ENCODE measurements around the gene KRTAP9-7. TPM values are rescaled to one million over a fixed set of nuclear protein-coding genes. Genes with fewer than 3 reads are reported as not detected.

Gene KRTAP9-7
- total and polyA plus RNA-seq, 2 donors, result not detected

DNA sequence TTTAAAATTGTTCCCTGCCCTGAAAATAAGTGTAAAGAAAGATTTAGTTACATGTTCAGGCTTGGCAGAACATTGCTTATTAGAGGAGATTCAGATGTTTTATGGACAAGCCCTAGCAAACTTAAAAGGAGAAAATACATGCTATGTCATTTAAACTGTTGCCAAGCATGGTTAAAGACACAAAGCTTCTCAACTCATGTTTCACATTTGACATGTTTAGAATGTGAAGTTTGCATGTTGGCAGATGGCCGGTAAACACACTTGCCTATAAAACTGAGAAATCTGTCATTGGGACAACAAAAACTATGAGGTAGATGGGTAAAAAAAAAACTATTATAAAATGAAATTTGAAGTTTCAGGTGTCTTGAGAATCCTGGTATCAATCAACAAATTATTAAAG, 21.3 kb downstream of the KRTAP9-7 start:
- Histone ChIP-seq H3K27ac (ENCODE audit: low read depth in 1 of 2, low read length in 1 of 2) (peak overlapping the region in 1 of 2 donors; percentile 47), H3K4me3 (ENCODE audit: low read length in 2 of 2) (no peak overlapping the region), H3K9me3 (ENCODE audit: control insufficient read depth in 2 of 2, insufficient read depth in 1 of 2, low read length in 1 of 2) (no peaks in the 10 kb centered on the region), H3K36me3 (ENCODE audit: control insufficient read depth in 2 of 2, insufficient read depth in 2 of 2, low read length in 1 of 2) (no peaks in the 10 kb centered on the region), H3K4me1 (ENCODE audit: control insufficient read depth in 2 of 2, insufficient read depth in 2 of 2, low read length in 2 of 2) (peaks cover 0 to 6% of the 10 kb centered on the region in 2 donors), H3K27me3 (ENCODE audit: control insufficient read depth in 2 of 2, insufficient read depth in 1 of 2, low read length in 1 of 2) (no peaks in the 10 kb centered on the region)
- peak in 1 of 9 donors; percentile 13 for DNase-seq (ENCODE audit: low read depth in 6 of 9, low spot score in 9 of 9)
- WGBS, result 94% methylated on average over 1 of the region's 1 CpG

DNA sequence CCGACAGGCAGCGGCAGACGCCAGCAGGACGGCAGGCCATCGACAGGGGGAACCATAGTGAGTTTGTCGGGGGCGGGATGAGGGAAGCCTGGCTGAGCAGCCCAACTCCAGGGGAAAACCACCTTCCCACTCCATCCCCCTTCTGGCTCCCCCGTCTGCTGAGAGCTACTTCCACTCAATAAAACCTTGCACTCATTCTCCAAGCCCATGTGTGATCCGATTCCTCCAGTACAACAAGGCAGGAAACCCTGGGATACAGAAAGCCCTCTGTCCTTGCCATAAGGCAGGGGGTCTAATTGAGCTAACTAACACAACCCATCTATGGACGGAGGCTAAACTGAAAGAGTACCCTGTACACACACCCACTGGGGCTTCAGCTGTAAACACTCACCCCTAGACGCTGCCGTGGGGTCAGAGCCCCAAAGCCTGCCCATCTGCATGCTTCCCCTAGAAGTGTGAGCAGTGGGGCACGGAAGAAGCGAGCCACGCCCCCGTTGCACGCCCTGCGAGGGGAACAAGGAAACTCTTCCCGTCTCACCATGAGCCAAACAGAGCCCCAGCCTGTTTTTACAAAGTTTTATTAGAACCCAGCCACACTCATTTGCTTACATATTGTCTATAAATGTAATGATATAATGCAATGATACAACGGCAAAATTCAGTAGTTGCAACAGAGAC, 23.1 kb downstream of the KRTAP9-7 start:
- Histone ChIP-seq H3K36me3 (ENCODE audit: control insufficient read depth in 2 of 2, insufficient read depth in 2 of 2, low read length in 1 of 2) (no peaks in the 10 kb centered on the region), H3K4me3 (ENCODE audit: low read length in 2 of 2) (no peak overlapping the region), H3K27ac (ENCODE audit: low read depth in 1 of 2, low read length in 1 of 2) (no peak overlapping the region), H3K9me3 (ENCODE audit: control insufficient read depth in 2 of 2, insufficient read depth in 1 of 2, low read length in 1 of 2) (no peaks in the 10 kb centered on the region), H3K27me3 (ENCODE audit: control insufficient read depth in 2 of 2, insufficient read depth in 1 of 2, low read length in 1 of 2) (no peaks in the 10 kb centered on the region), H3K4me1 (ENCODE audit: control insufficient read depth in 2 of 2, insufficient read depth in 2 of 2, low read length in 2 of 2) (peaks cover 0 to 10% of the 10 kb centered on the region in 2 donors)
- WGBS, result 92% methylated on average over 20 of the region's 20 CpGs
- DNase-seq (ENCODE audit: low read depth in 6 of 9, low spot score in 9 of 9), result no peak

DNA sequence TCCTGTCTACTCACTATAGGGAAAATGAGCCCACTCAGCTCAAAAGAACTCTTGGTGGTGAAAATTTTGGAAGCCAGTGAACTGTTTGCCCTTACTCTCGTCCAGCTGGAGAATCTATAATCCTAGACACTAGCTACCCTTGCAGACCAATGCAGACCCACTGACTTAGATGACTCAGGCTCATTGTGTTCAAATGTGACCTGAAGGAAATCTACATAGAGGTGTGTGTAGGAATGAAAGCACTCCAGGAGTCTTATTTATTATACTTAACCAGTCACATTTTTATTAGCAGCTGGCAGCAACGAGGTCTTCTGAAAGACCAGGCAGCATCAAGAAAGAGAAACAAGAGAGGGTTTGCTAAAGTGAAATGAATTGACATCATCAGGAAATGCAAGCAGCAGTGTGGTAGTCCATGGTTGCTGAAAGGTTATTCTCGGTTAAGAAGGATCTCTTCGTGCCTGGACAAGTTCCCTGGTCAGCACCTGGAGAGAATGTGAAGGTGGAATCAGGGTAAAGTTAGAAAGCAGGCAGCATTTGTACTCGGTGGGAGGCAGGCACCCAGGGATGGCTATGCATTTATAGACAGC, 25.8 kb downstream of the KRTAP9-7 start:
- Histone ChIP-seq H3K27ac (ENCODE audit: low read depth in 1 of 2, low read length in 1 of 2) (peak overlapping the region; percentile 0 to 62), H3K4me3 (ENCODE audit: low read length in 2 of 2) (no peak overlapping the region), H3K36me3 (ENCODE audit: control insufficient read depth in 2 of 2, insufficient read depth in 2 of 2, low read length in 1 of 2) (no peaks in the 10 kb centered on the region), H3K27me3 (ENCODE audit: control insufficient read depth in 2 of 2, insufficient read depth in 1 of 2, low read length in 1 of 2) (no peaks in the 10 kb centered on the region), H3K4me1 (ENCODE audit: control insufficient read depth in 2 of 2, insufficient read depth in 2 of 2, low read length in 2 of 2) (peaks cover 0 to 8% of the 10 kb centered on the region in 2 donors), H3K9me3 (ENCODE audit: control insufficient read depth in 2 of 2, insufficient read depth in 1 of 2, low read length in 1 of 2) (no peaks in the 10 kb centered on the region)
- peak in 1 of 9 donors; percentile 12 for DNase-seq (ENCODE audit: low read depth in 6 of 9, low spot score in 9 of 9)
- 73% methylated on average over 5 of the region's 5 CpGs for WGBS

DNA sequence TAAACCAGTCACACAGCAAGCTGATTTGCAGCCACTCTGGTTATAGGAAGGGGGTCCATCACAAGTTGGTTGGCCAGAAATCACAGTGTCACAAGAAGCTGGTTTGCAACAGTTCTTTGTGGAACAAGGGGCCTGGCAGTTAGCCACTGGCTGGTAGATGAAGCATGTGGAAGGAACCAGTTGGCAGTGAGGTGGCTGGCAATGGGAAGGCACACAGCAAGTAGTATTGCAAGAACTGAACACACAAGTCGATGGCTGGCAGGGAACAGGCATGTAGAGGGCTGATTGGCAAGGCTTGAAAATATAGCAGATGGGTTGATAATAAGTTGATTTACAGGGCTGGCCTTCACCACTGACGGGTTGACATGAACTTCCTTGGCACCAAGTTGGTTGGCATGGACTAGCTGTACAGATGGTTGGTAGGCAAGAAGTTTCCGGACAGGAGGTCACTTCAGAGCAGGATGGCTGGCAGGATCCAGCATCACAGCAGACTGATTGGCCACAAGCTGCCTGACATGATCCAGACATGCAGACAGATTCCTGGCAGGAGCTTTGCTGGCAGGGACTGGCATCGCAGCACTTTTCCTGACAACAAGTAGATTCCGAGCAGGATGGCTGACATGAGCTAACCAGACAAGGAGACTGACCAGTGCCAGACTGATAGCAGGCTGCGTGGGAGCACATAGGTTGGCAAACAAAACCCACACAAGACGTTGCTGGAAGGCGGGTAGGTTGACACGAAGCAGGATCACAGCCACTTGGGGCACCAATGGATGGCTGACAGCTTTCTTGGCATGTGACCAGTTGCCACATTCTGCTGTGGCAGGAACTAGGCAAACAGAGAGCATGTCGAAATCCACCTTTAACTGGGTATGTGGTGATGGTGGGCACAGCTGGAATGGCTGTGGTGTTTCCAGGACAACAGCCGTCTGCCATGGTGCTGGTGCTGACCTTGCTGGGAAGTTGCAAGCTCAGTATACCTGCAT, 26.7 kb downstream of the KRTAP9-7 start, which contains the start of gene KRTAP29-1:
TSS of gene KRTAP29-1 (minus strand) at position 936 of the 986 bp plus-strand sequence. CDS start at position 936, 0 bp downstream.
- H3K27me3 ChIP-seq (ENCODE audit: control insufficient read depth in 2 of 2, insufficient read depth in 1 of 2, low read length in 1 of 2), result no peaks in the 10 kb centered on the region

DNA sequence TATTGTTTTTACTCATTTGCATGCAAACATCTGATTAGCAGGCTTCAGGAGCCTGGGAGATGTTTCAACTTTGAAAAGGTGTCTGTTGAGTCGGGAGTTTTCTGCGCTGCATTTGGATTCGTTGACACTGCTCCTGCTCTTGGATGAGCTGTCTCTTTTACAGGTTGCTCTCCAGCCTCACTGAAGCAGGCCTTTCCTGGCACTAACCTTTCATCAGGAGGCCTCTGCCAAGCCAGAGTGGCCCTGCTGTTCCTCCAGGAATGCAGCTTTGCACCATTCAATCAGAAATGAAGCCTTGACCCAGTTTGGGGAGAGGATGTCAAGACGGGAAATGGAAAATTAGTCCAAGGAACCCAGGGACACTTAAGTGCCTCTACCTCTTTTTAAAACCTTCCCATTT, 27.5 kb downstream of the KRTAP9-7 start:
- Histone ChIP-seq H3K9me3 (ENCODE audit: control insufficient read depth in 2 of 2, insufficient read depth in 1 of 2, low read length in 1 of 2) (peaks cover 0 to 2% of the 10 kb centered on the region in 2 donors), H3K36me3 (ENCODE audit: control insufficient read depth in 2 of 2, insufficient read depth in 2 of 2, low read length in 1 of 2) (no peaks in the 10 kb centered on the region), H3K4me1 (ENCODE audit: control insufficient read depth in 2 of 2, insufficient read depth in 2 of 2, low read length in 2 of 2) (peaks cover 0 to 14% of the 10 kb centered on the region in 2 donors), H3K27me3 (ENCODE audit: control insufficient read depth in 2 of 2, insufficient read depth in 1 of 2, low read length in 1 of 2) (no peaks in the 10 kb centered on the region), H3K4me3 (ENCODE audit: low read length in 2 of 2) (no peak overlapping the region), H3K27ac (ENCODE audit: low read depth in 1 of 2, low read length in 1 of 2) (no peak overlapping the region)
- DNase-seq (ENCODE audit: low read depth in 6 of 9, low spot score in 9 of 9), result no peak
- WGBS, result 97% methylated on average over 4 of the region's 4 CpGs

More for the DNA sequence above, 26.7 kb downstream of the KRTAP9-7 start, which contains the start of gene KRTAP29-1:
- Histone ChIP-seq H3K9me3 (ENCODE audit: control insufficient read depth in 2 of 2, insufficient read depth in 1 of 2, low read length in 1 of 2) (no peaks in the 10 kb centered on the region), H3K4me3 (ENCODE audit: low read length in 2 of 2) (no peak within 1 kb of the TSS), H3K36me3 (ENCODE audit: control insufficient read depth in 2 of 2, insufficient read depth in 2 of 2, low read length in 1 of 2) (no peaks in the 10 kb centered on the region), H3K27ac (ENCODE audit: low read depth in 1 of 2, low read length in 1 of 2) (no peak within 1 kb of the TSS), H3K4me1 (ENCODE audit: control insufficient read depth in 2 of 2, insufficient read depth in 2 of 2, low read length in 2 of 2) (peaks cover 0 to 8% of the 10 kb centered on the region in 2 donors)
- no peak for DNase-seq (ENCODE audit: low read depth in 6 of 9, low spot score in 9 of 9)
- 82% methylated on average over 11 of the region's 11 CpGs for WGBS

DNA sequence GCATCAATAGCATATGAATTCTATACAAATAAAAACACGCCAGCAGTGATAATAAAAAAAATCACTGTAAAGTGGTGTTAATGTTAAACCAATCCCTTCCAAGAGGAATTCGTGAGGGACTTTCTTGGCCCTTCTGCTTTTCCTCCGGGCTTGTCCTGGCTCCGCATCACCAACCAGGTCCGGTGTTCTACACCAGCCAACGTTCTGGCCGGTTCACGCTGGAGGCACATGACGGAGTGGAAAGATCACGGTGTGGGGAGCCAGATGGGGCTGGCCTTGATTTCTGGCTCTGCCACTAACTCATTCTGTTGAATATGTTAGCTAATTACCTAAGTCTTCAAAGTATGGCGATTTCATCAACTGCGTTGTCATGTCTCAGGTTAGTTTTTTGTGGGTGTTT, 28.6 kb downstream of the KRTAP9-7 start:
- 89% methylated on average over 12 of the region's 12 CpGs for WGBS
- Histone ChIP-seq H3K4me3 (ENCODE audit: low read length in 2 of 2) (no peak overlapping the region), H3K27me3 (ENCODE audit: control insufficient read depth in 2 of 2, insufficient read depth in 1 of 2, low read length in 1 of 2) (no peaks in the 10 kb centered on the region), H3K9me3 (ENCODE audit: control insufficient read depth in 2 of 2, insufficient read depth in 1 of 2, low read length in 1 of 2) (peaks cover 2 to 10% of the 10 kb centered on the region in 2 donors), H3K27ac (ENCODE audit: low read depth in 1 of 2, low read length in 1 of 2) (no peak overlapping the region), H3K36me3 (ENCODE audit: control insufficient read depth in 2 of 2, insufficient read depth in 2 of 2, low read length in 1 of 2) (no peaks in the 10 kb centered on the region), H3K4me1 (ENCODE audit: control insufficient read depth in 2 of 2, insufficient read depth in 2 of 2, low read length in 2 of 2) (peaks cover 0 to 22% of the 10 kb centered on the region in 2 donors)
- no peak for DNase-seq (ENCODE audit: low read depth in 6 of 9, low spot score in 9 of 9)

DNA sequence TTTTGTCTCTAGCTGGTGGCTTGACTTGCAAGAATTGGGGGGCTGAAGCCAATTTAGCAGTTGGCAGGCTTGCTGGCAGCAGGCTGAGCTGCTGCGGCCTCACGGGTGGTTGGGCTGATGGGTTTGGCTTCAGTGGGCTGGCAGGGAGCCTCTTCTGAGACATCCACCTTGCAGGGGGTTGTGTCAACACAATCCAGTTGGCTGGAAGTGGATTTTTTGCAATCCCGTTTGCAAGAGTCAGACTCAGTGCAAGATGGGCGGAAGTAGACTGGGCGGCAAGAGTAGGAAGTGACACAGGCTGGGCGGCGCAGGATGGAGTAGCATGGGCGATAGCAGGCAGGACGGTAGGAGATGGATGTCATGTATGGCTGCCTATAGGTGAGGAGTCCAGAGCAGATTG, 32.1 kb downstream of the KRTAP9-7 start:
- no peaks in the 10 kb centered on the region for H3K36me3 ChIP-seq (ENCODE audit: control insufficient read depth in 2 of 2, insufficient read depth in 2 of 2, low read length in 1 of 2)
- H3K27me3 ChIP-seq (ENCODE audit: control insufficient read depth in 2 of 2, insufficient read depth in 1 of 2, low read length in 1 of 2), result no peaks in the 10 kb centered on the region
- peaks cover 0 to 23% of the 10 kb centered on the region in 2 donors for H3K4me1 ChIP-seq (ENCODE audit: control insufficient read depth in 2 of 2, insufficient read depth in 2 of 2, low read length in 2 of 2)
- peaks cover 2 to 12% of the 10 kb centered on the region in 2 donors for H3K9me3 ChIP-seq (ENCODE audit: control insufficient read depth in 2 of 2, insufficient read depth in 1 of 2, low read length in 1 of 2)
- 95% methylated on average over 9 of the region's 9 CpGs for WGBS
- H3K4me3 ChIP-seq (ENCODE audit: low read length in 2 of 2), result no peak overlapping the region
- peak overlapping the region in 1 of 2 donors; percentile 69 for H3K27ac ChIP-seq (ENCODE audit: low read depth in 1 of 2, low read length in 1 of 2)
- DNase-seq (ENCODE audit: low read depth in 6 of 9, low spot score in 9 of 9), result no peak

DNA sequence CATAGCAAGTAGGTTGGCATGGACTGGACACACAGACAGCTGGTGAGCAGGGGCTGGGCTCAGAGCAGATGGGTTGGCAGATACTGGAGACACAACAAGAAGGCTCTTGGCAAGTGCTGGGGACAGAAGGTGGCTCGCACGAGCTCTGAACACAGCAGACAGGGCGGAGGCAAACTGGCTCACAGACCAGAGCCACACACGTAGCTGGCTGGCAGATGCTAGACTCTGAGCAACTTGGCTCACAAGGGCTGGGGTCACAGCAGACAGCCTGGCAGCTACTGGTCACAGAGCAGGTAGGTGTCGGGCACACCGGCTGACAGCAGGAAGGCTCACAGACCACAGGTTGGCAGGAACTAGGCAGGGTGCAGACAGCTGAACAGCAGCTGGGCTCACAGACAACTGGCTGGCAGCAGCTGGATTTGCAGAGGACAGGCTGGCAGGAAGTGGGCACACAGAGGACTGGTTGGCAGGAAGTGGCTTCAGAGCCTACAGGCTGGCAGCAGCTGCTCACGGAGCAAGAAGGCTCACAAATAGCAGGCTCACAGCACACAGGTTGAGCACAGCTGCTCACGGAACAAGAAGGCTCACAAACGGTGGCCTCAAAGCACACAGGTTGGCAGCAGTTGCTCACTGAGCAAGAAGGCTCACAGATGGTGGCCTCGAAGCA, 32.9 kb downstream of the KRTAP9-7 start:
- WGBS, result 6% methylated on average over 10 of the region's 10 CpGs
- DNase-seq (ENCODE audit: low read depth in 6 of 9, low spot score in 9 of 9), result peak in 7 of 9 donors; percentile 33 to 78 (median 43)

More for the DNA sequence above, 32.9 kb downstream of the KRTAP9-7 start:
- Histone ChIP-seq H3K27me3 (ENCODE audit: control insufficient read depth in 2 of 2, insufficient read depth in 1 of 2, low read length in 1 of 2) (no peaks in the 10 kb centered on the region), H3K4me3 (ENCODE audit: low read length in 2 of 2) (no peak overlapping the region), H3K4me1 (ENCODE audit: control insufficient read depth in 2 of 2, insufficient read depth in 2 of 2, low read length in 2 of 2) (peaks cover 0 to 23% of the 10 kb centered on the region in 2 donors), H3K9me3 (ENCODE audit: control insufficient read depth in 2 of 2, insufficient read depth in 1 of 2, low read length in 1 of 2) (peaks cover 2 to 12% of the 10 kb centered on the region in 2 donors), H3K27ac (ENCODE audit: low read depth in 1 of 2, low read length in 1 of 2) (peak overlapping the region; percentile 74 to 91), H3K36me3 (ENCODE audit: control insufficient read depth in 2 of 2, insufficient read depth in 2 of 2, low read length in 1 of 2) (no peaks in the 10 kb centered on the region)
